ENCODE measurements around the gene ST6GALNAC4. TPM values are rescaled to one million over a fixed set of nuclear protein-coding genes. Genes with fewer than 3 reads are reported as not detected.

Gene ST6GALNAC4
- total and polyA plus RNA-seq, 9 of the 15 experiments (the other 6 are each of a cell fraction or from before 2014, with no cell fraction given): 2.6 to 43.1 (median 15.4) TPM

DNA sequence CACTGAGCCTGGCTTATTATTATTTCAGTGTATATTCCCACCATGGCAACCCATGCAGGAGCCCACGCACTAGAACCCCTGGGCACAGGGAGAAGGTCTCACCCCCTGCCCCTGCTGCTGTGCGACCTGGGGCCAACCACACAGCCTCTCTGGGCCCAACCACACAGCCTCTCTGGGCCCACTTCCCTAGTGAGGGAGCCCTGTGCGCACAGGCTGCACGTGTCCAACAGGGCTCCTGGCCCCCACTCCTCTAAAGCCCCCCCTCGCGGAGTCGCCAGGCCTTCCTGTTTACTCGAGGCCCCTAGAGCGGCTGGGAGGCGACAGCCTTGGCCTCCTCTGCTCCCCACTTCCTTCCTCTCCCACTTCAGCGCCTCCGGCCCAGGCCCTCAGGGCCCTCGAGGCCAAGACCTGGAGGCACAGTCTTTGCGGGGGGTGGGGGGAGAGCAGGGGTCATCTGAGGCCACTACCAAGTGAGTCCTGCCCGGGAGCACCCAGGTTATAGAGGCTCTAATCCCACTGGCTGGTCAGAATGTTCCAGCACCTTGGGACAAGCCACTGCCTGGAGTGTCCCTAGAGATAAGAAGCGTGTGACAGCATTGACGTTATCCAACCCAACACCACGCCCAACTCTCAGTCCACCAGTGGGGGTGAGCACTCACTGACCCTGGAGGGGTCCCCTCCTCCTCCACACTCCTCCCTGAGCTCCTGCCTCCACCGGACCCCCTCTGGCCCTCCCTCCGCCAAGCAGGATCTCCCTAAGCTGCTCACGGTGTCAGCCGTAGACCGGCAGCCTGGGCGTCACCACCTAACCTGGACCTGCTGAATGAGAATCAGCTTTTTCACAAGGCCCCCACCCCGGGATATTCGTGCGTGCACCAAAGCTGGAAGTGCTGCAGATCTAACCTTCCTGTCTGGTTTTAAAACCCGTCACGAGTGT lies 54.5 kb downstream of the ST6GALNAC4 start:
- FAIRE-seq: peak; percentile 97
- TF ChIP-seq NFIC (IDR thresholded peaks at IDR 0.05) (peak; percentile 57), SMARCA4 (IDR thresholded peaks at IDR 0.05) (peak; percentile 85), ZNF143 (CRISPR knock-in tag; IDR thresholded peaks at IDR 0.05) (no peak), PHTF2 (CRISPR knock-in tag; IDR thresholded peaks at IDR 0.05) (peak; percentile 33; the same call in 1 of the 2 replicates), KDM4B (IDR thresholded peaks at IDR 0.05; ENCODE audit: borderline replicate concordance in 2 of 2, low read depth in 1 of 2) (peak in 1 of 2 experiments; percentile 82; a peak in 1 of 4 replicates), ZNF133 (CRISPR knock-in tag; IDR thresholded peaks at IDR 0.05) (no peak), CBX3 (IDR thresholded peaks at IDR 0.05; ENCODE audit: borderline replicate concordance in 1 of 2, low read length in 2 of 2) (peak in 1 of 2 experiments; percentile 76; a peak in 1 of 3 replicates), ZNF12 (CRISPR knock-in tag; IDR thresholded peaks at IDR 0.05) (no peak), PHF8 (IDR thresholded peaks at IDR 0.05; ENCODE audit: borderline replicate concordance, low read length) (peak; percentile 51; the same call in 1 of the 2 replicates), GTF2F1 (IDR thresholded peaks at IDR 0.05; ENCODE audit: low read depth, low read length) (no peak), ELF4 (CRISPR knock-in tag; IDR thresholded peaks at IDR 0.05) (peak; percentile 66), HMGN3 (IDR thresholded peaks at IDR 0.05; ENCODE audit: borderline replicate concordance, extremely low read depth, insufficient read length, low read depth, low read length) (peak; percentile 98), EP400 (IDR thresholded peaks at IDR 0.05) (no peak), LCOR (CRISPR knock-in tag; IDR thresholded peaks at IDR 0.05) (peak; percentile 90), UBTF (IDR thresholded peaks at IDR 0.05; ENCODE audit: borderline replicate concordance in 1 of 2, low read depth in 2 of 2, low read length in 2 of 2) (0 out of 4 replicates have a peak, but pooled peaks have one; percentile 45 to 52), ZNF696 (CRISPR knock-in tag; conservative IDR thresholded peaks at IDR 0.05) (no peak)
- TF ChIP-seq, protein P1, sequence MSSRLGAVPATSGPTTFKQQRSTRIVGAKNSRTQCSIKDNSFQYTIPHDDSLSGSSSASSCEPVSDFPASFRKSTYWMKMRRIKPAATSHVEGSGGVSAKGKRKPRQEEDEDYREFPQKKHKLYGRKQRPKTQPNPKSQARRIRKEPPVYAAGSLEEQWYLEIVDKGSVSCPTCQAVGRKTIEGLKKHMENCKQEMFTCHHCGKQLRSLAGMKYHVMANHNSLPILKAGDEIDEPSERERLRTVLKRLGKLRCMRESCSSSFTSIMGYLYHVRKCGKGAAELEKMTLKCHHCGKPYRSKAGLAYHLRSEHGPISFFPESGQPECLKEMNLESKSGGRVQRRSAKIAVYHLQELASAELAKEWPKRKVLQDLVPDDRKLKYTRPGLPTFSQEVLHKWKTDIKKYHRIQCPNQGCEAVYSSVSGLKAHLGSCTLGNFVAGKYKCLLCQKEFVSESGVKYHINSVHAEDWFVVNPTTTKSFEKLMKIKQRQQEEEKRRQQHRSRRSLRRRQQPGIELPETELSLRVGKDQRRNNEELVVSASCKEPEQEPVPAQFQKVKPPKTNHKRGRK (tag; IDR thresholded peaks at IDR 0.05): no peak

More for the DNA sequence above, 54.5 kb downstream of the ST6GALNAC4 start:
- Histone ChIP-seq H3K27ac (ENCODE audit: extremely low read depth, low read depth, low read length) (peak overlapping the region; percentile 91), H3K79me2 (ENCODE audit: control insufficient read depth, insufficient read depth, low read length) (no peaks in the 10 kb centered on the region), H3K9me3 (replicated peaks; ENCODE audit: control insufficient read depth, insufficient read depth, low read depth, low read length) (no peaks in the 10 kb centered on the region), H3K9ac (ENCODE audit: insufficient read depth in 1 of 2, low read depth in 2 of 2, low read length in 2 of 2) (peak overlapping the region; percentile 69 to 90), H2AFZ (ENCODE audit: low read depth, low read length) (peak overlapping the region; percentile 87), H3K4me1 (replicated peaks in 1 of 2; ENCODE audit: control insufficient read depth in 2 of 2, insufficient read depth in 2 of 2, low read length in 2 of 2) (peaks cover 57 to 83% of the 10 kb centered on the region in 2 experiments), H3K9me1 (ENCODE audit: control insufficient read depth, insufficient read depth, low read length) (peaks cover 5% of the 10 kb centered on the region), H3K36me3 (ENCODE audit: control insufficient read depth, insufficient read depth, low read length) (peaks cover 5% of the 10 kb centered on the region; the same call in 1 of the 3 replicates), H3K27me3 (ENCODE audit: control insufficient read depth in 2 of 2, insufficient read depth in 2 of 2, low read length in 2 of 2) (no peaks in the 10 kb centered on the region), H3K4me2 (ENCODE audit: insufficient read depth, low read length) (peak overlapping the region; percentile 72), H3K4me3 (no peak overlapping the region; the same call in 1 of the 2 replicates), H4K20me1 (replicated peaks; ENCODE audit: control insufficient read depth, insufficient read depth, low read length) (no peaks in the 10 kb centered on the region)
- DNase-seq (ENCODE audit: extremely low read depth in 1 of 4, low spot score in 3 of 4): peak; percentile 89 to 93 (median 91)
- WGBS (ENCODE audit: insufficient coverage, low coverage, missing lambda C conversion rate): 2% methylated on average over 27 of the region's 29 CpGs
- intact Hi-C loops (cut with micrococcal nuclease): loop anchor here (1.0 kb wide), 1 partner anchor 34 kb away; no protein-coding TSS in a partner anchor
- ATAC-seq: peak; percentile 89
- ChIA-PET POLR2A (interaction anchor here (0.6 to 3.1 kb wide), 13 partner anchors 9 to 127 kb away, joined by 3 to 16 read pairs (median 4); partner anchors contain the start of gene TOR2A), CTCF (ENCODE audit: low intra/inter-chr PET ratio) (interaction anchor here (1.0 kb wide), 1 partner anchor 59 kb away, joined by 3 read pairs; no protein-coding TSS in a partner anchor)
- no TSS peak for BruUV-seq (replicated peaks)
- in situ Hi-C loops (cut with MboI): no loop called here
